ENCODE data around the gene FAM20C.
"Not testable (repeated sequence)": the region's sequence is repeated elsewhere in the genome, so short reads cannot be mapped to it uniquely, and the experiment has no call there.

FAM20C gene

GRCh38 chr7:297141-297540, 104.8 kb downstream of the FAM20C start:
- DNase-seq, result not testable (repeated sequence)

- no peak for DNase-seq
Measured at GRCh38 chr7:297611-298374, 105.4 kb downstream of the FAM20C start.

GRCh38 chr7:298375-298702, 106.0 kb downstream of the FAM20C start:
- no peak for DNase-seq

GRCh38 chr7:298743-299142, 106.4 kb downstream of the FAM20C start:
- DNase-seq, result no peak

GRCh38 chr7:299169-299568, 106.8 kb downstream of the FAM20C start:
- DNase-seq, result no peak

GRCh38 chr7:299628-300027, 107.3 kb downstream of the FAM20C start:
- no peak for DNase-seq

GRCh38 chr7:300048-300447, 107.7 kb downstream of the FAM20C start:
- no peak for DNase-seq

GRCh38 chr7:300546-301290, 108.3 kb downstream of the FAM20C start:
- DNase-seq, result no peak

- no peak for DNase-seq
Measured at GRCh38 chr7:301291-302053, 109.1 kb downstream of the FAM20C start.

- no peak for DNase-seq
Measured at GRCh38 chr7:302054-302992, 110.0 kb downstream of the FAM20C start.

- DNase-seq, result no peak
Measured at GRCh38 chr7:303425-303824, 111.1 kb downstream of the FAM20C start.

- DNase-seq, result no peak
Measured at GRCh38 chr7:303884-304573, 111.7 kb downstream of the FAM20C start.

GRCh38 chr7:304574-305409, 112.4 kb downstream of the FAM20C start:
- no peak for DNase-seq

GRCh38 chr7:305410-306151, 113.2 kb downstream of the FAM20C start:
- no peak for DNase-seq

- no peak for DNase-seq
Measured at GRCh38 chr7:307970-308369, 115.6 kb downstream of the FAM20C start.

- DNase-seq, result no peak
Measured at GRCh38 chr7:309586-310228, 117.3 kb downstream of the FAM20C start.

All from eye (tissue), 1 donor.